ENCODE measurements around the gene ZBTB5.
A peak's percentile ranks its signal among the peaks of the same experiment; 100 is the strongest.

The ZBTB5 gene

DNA sequence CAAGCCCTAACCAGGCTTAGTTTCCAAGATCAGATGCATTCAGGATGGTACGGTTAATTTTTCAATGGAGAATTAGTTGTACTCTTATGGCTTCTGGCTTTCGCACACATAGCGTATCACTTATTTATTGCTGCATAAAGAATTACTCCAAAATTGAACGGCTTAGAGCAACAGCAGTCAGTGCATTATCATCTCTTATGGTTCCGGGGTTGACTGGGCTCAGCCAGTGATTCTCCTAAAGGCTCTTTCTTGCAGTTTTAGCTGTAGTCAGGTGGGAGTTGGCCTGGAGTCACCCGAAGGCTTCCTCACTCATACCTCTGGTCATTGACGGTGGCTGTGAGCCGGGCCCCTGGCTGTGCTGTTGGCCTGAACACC lies 43.3 kb downstream of the ZBTB5 start:
- Histone ChIP-seq H3K27ac (ENCODE audit: low read length) (peak overlapping the region; percentile 79), H3K27me3 (ENCODE audit: low read depth, low read length) (no peaks in the 10 kb centered on the region), H3K9me3 (ENCODE audit: control insufficient read depth in 1 of 2, low read length in 2 of 2) (no peaks in the 10 kb centered on the region), H3K4me1 (ENCODE audit: control insufficient read depth in 1 of 2, insufficient read depth in 2 of 2, low read length in 2 of 2) (peaks cover 8 to 27% of the 10 kb centered on the region in 2 donors), H3K36me3 (ENCODE audit: control insufficient read depth in 1 of 2, insufficient read depth in 2 of 2, low read length in 2 of 2) (peaks cover 8 to 12% of the 10 kb centered on the region in 2 donors), H3K4me3 (ENCODE audit: low read depth in 1 of 2, low read length in 2 of 2) (peak overlapping the region; percentile 73 to 74)

DNA sequence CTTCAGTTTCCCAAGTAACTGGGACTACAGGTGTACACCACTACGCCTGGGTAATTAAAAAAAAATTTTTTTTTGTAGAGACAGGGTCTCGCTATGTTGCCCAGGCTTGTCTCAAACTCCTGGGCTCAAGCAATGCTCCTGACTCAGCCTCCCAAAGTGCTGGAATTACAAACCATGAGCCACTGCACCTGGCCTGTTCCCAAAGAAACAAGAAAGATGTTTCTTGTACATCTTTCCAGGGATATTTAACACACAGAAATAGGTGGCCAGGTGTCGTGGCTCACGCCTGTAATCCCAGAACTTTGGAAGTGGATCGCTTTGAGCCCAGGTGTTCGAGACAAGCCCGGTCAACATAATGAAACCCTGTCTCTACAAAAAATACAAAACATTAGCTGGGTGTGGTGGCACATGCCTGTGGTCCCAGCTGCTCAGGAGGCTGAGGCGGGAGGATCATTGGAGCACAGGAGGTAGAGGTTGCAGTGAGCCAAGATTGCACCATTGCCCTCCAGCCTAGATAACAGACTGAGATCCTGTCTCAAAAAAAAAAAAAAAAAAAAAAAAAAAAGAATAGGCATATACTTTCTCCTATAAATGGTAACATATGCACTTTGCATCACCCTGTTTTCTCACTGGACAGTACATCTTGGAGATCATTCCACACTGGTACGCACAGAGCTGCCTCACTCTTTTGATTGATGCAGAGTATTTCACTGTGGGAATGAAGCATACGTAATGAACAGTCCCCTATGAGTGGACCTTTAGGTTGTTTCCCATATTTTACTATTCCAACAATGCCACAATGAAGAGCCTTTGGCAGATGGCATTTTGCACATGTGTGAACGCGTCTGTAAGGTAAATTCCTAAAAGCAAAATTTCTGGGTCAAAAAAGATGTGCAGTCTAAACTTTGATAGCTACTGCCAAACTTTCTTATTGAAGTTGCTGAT lies 44.7 kb downstream of the ZBTB5 start:
- H3K36me3 ChIP-seq (ENCODE audit: control insufficient read depth in 1 of 2, insufficient read depth in 2 of 2, low read length in 2 of 2) = peaks cover under 1 to 3% of the 10 kb centered on the region in 2 donors
- no peak overlapping the region for H3K4me3 ChIP-seq (ENCODE audit: low read depth in 1 of 2, low read length in 2 of 2)
- no peaks in the 10 kb centered on the region for H3K9me3 ChIP-seq (ENCODE audit: control insufficient read depth in 1 of 2, low read length in 2 of 2)
- no peak overlapping the region for H3K27ac ChIP-seq (ENCODE audit: low read length)
- no peaks in the 10 kb centered on the region for H3K27me3 ChIP-seq (ENCODE audit: low read depth, low read length)
- H3K4me1 ChIP-seq (ENCODE audit: control insufficient read depth in 1 of 2, insufficient read depth in 2 of 2, low read length in 2 of 2) = peaks cover 8 to 27% of the 10 kb centered on the region in 2 donors

DNA sequence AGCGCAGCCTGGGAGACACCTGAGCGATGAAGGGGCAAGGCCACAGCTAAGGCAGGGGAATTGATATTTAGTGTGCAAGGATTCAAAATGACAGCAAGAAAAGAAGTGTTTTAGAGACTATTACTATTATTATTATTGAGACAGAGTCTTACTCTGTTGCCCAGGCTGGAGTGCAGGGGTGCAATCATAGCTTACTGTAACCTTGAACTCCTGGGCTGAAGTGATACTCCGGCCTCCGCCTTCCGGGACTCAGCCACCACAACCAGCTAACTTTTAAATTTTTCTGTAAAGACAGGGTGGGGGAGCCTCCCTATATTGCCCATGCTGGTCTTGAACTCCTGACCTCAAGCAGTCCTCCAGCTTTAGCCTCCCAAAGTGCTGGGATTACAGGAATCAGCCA lies 46.0 kb downstream of the ZBTB5 start:
- H3K36me3 ChIP-seq (ENCODE audit: control insufficient read depth in 1 of 2, insufficient read depth in 2 of 2, low read length in 2 of 2) = no peaks in the 10 kb centered on the region
- no peaks in the 10 kb centered on the region for H3K27me3 ChIP-seq (ENCODE audit: low read depth, low read length)
- peaks cover 8 to 24% of the 10 kb centered on the region in 2 donors for H3K4me1 ChIP-seq (ENCODE audit: control insufficient read depth in 1 of 2, insufficient read depth in 2 of 2, low read length in 2 of 2)

DNA sequence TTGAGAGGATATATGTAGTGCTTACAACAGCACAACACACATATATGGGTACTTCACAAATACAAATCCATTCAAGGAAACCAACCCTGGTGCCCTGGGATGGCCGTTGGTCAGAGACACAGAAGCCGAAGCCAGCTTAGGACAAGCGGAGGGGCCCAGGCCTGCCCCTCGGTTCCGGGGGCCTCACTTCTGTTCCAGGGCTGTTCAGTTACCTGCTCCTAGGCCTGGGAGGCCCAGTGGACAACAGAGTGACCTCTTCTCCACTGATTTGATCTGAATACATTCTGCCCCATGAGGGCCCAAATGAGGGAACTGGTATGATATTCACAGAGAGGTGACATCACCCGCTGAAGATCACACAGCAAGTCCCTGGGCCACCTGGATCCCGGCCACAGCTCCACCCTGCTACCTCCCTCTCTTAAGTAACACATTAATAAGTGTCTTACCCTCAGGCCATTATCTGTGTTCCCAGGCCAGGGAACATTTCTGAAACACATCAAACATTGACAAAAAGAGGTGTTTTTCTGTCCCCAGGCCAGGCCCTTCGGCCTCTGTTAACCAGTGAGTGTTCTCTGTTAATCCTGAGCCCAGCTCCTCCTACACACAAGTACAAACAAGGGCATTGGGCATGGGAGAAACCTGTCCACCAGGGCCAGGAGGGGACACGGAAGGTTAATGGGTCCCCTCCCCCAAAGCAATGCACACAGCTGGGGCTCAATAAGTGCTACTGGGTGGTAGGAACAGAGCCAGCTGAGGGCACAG lies 47.2 kb downstream of the ZBTB5 start:
- Histone ChIP-seq H3K4me1 (ENCODE audit: control insufficient read depth in 1 of 2, insufficient read depth in 2 of 2, low read length in 2 of 2) (peaks cover 0 to 14% of the 10 kb centered on the region in 2 donors), H3K27ac (ENCODE audit: low read length) (no peak overlapping the region), H3K4me3 (ENCODE audit: low read depth in 1 of 2, low read length in 2 of 2) (no peak overlapping the region)

More for the DNA sequence above, 46.0 kb downstream of the ZBTB5 start:
- Histone ChIP-seq H3K4me3 (ENCODE audit: low read depth in 1 of 2, low read length in 2 of 2) (no peak overlapping the region), H3K27ac (ENCODE audit: low read length) (no peak overlapping the region), H3K9me3 (ENCODE audit: control insufficient read depth in 1 of 2, low read length in 2 of 2) (no peaks in the 10 kb centered on the region)

DNA sequence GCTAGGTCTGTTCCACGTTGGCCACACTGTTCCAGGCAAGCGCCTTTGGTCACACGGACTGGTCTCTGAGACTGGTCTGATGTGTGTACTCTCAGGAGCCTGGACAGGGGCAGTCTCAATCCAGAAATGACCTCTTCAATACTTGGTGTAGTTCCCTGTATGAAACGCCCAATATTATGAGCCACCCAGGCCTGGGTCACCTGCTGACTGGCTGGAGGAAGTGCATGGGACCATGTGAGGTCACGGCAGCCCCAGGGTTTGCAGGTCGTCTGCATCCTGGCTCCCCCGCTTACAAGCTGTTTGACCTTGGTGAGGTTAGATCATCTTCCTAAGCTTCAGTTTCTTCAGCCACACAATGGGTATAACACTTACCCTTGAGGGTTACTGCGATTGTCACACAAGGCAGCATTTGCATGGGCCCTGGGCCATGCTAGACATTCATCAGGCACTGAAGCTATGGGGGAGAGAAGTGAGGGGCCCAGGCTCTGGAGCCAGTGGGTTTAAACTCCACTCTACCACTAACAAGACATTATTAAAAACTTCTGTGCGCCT lies 47.9 kb downstream of the ZBTB5 start:
- H3K27ac ChIP-seq (ENCODE audit: low read length) = no peak overlapping the region
- no peaks in the 10 kb centered on the region for H3K27me3 ChIP-seq (ENCODE audit: low read depth, low read length)
- H3K4me3 ChIP-seq (ENCODE audit: low read depth in 1 of 2, low read length in 2 of 2) = no peak overlapping the region
- H3K9me3 ChIP-seq (ENCODE audit: control insufficient read depth in 1 of 2, low read length in 2 of 2) = no peaks in the 10 kb centered on the region
- no peaks in the 10 kb centered on the region for H3K36me3 ChIP-seq (ENCODE audit: control insufficient read depth in 1 of 2, insufficient read depth in 2 of 2, low read length in 2 of 2)
- peaks cover 0 to 14% of the 10 kb centered on the region in 2 donors for H3K4me1 ChIP-seq (ENCODE audit: control insufficient read depth in 1 of 2, insufficient read depth in 2 of 2, low read length in 2 of 2)

More for the DNA sequence above, 47.2 kb downstream of the ZBTB5 start:
- Histone ChIP-seq H3K36me3 (ENCODE audit: control insufficient read depth in 1 of 2, insufficient read depth in 2 of 2, low read length in 2 of 2) (no peaks in the 10 kb centered on the region), H3K9me3 (ENCODE audit: control insufficient read depth in 1 of 2, low read length in 2 of 2) (no peaks in the 10 kb centered on the region), H3K27me3 (ENCODE audit: low read depth, low read length) (no peaks in the 10 kb centered on the region)

DNA sequence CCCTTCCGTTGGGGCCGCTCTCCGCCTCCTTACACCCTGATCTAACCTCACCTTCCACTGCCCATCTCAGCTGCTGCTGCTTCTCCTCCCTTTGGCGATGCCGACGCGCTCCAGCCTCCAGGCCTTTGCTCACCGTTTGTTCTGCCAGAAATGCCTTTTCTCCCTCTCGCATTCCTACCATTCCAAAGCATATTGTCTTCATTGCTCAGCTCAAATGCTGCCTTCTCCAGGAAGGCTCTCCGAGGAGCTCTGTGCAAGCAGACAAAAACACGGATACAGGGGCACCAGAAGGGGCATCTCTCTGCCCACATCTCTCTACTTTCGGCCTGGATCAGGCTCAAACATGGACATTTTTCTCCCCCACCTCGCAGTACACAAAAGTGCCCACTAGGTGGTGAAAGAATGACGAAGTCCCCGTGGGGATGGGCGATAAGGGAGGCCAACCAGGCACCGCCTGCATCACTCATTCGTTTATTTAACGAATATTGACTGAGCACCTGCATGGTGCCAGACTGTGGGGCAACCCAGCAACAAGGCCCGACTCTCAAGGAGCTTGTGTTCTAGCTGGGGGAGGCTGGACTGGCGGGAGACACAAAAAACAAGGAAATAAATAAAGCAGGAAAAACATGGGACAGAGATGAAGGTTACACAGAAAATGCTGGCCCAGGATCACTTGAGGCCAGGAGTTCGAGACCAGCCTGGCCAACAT lies 50.1 kb downstream of the ZBTB5 start:
- H3K9me3 ChIP-seq (ENCODE audit: control insufficient read depth in 1 of 2, low read length in 2 of 2) = no peaks in the 10 kb centered on the region
- no peak overlapping the region for H3K27ac ChIP-seq (ENCODE audit: low read length)
- H3K4me1 ChIP-seq (ENCODE audit: control insufficient read depth in 1 of 2, insufficient read depth in 2 of 2, low read length in 2 of 2) = peaks cover 0 to 8% of the 10 kb centered on the region in 2 donors
- H3K27me3 ChIP-seq (ENCODE audit: low read depth, low read length) = no peaks in the 10 kb centered on the region
- no peaks in the 10 kb centered on the region for H3K36me3 ChIP-seq (ENCODE audit: control insufficient read depth in 1 of 2, insufficient read depth in 2 of 2, low read length in 2 of 2)
- peak overlapping the region in 1 of 2 donors; percentile 20 for H3K4me3 ChIP-seq (ENCODE audit: low read depth in 1 of 2, low read length in 2 of 2)

DNA sequence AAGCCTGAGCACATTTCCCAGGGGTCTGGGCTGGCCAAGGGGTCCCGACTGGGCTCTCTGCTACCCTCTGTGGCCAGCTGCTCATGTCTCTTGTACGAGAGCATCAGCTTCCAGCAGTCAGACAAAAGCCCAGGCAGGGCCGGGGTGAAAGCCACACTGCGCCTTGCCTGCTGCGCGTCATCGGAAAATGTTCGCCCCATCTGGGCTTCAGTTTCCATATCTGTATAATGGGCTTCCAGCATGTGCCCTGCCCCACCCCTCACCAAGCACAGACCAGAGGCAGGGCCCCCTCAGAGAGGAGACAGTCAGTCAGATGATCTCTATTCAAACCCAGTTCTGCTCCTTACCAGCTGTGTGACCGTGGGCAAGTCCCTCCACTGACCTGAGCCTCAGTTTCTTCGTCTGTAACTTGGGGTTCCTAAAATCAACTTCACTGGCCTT lies 50.7 kb downstream of the ZBTB5 start:
- Histone ChIP-seq H3K27ac (ENCODE audit: low read length) (no peak overlapping the region), H3K4me3 (ENCODE audit: low read depth in 1 of 2, low read length in 2 of 2) (no peak overlapping the region)

DNA sequence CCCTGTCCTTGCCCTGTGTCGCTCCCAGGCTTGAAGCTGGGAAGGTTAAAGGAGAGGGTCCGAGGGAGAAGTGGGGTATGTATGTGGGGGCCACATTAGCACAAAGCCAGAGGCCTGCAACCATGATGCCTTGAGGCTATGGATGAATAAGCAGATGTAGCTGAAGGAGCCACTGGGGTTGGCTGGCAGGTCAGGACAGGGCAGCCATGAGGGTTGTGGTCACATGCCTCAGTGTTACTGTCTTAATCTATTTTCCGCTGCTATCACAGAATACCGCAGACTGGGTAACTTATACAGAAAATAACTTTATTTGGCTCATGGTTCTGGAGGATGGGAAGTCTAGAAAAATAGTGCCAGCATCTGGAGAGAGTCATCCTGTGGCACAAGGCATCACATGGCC lies 51.9 kb downstream of the ZBTB5 start:
- no peaks in the 10 kb centered on the region for H3K36me3 ChIP-seq (ENCODE audit: control insufficient read depth in 1 of 2, insufficient read depth in 2 of 2, low read length in 2 of 2)
- H3K27ac ChIP-seq (ENCODE audit: low read length) = no peak overlapping the region
- no peaks in the 10 kb centered on the region for H3K9me3 ChIP-seq (ENCODE audit: control insufficient read depth in 1 of 2, low read length in 2 of 2)
- no peaks in the 10 kb centered on the region for H3K27me3 ChIP-seq (ENCODE audit: low read depth, low read length)
- H3K4me3 ChIP-seq (ENCODE audit: low read depth in 1 of 2, low read length in 2 of 2) = no peak overlapping the region
- peaks cover 0 to 8% of the 10 kb centered on the region in 2 donors for H3K4me1 ChIP-seq (ENCODE audit: control insufficient read depth in 1 of 2, insufficient read depth in 2 of 2, low read length in 2 of 2)

More for the DNA sequence above, 50.7 kb downstream of the ZBTB5 start:
- Histone ChIP-seq H3K36me3 (ENCODE audit: control insufficient read depth in 1 of 2, insufficient read depth in 2 of 2, low read length in 2 of 2) (no peaks in the 10 kb centered on the region), H3K27me3 (ENCODE audit: low read depth, low read length) (no peaks in the 10 kb centered on the region), H3K9me3 (ENCODE audit: control insufficient read depth in 1 of 2, low read length in 2 of 2) (no peaks in the 10 kb centered on the region), H3K4me1 (ENCODE audit: control insufficient read depth in 1 of 2, insufficient read depth in 2 of 2, low read length in 2 of 2) (peaks cover 0 to 8% of the 10 kb centered on the region in 2 donors)

DNA sequence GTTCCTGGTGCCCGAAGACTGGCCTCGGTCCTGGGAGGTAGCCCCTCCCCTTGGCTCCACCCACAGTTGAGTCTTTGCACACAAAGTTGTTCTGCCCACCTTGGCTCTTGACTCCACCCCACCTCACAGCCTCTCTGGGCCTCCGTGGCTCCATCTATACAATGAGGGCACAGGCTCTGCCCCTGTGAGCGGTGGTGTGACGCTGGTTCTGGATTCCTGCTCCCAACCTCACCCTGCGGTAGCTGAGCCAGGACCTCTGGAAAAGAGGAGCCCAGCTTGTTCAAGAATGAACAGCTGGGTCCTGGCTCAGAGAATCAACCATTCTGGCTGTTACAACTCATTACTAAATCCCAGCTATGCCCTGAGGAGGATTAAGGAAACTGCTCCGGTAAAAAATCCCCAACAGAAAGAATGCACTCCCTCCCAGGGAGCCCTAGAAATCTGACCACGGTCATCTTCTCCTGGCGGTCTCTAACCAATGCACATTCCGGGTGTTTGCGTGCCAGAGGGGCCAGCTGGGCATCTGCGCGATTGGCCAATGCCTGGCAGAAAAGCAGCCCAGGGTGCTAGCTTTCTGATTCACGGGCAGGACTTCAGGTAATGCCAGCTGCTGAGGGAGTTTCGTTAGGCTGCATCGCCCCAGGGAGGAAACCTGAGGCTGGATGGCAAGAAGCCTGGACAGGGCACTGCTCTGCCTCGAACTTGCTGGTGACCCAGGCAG lies 52.7 kb downstream of the ZBTB5 start:
- H3K4me1 ChIP-seq (ENCODE audit: control insufficient read depth in 1 of 2, insufficient read depth in 2 of 2, low read length in 2 of 2) = peaks cover 0 to 8% of the 10 kb centered on the region in 2 donors
- no peaks in the 10 kb centered on the region for H3K27me3 ChIP-seq (ENCODE audit: low read depth, low read length)
- H3K4me3 ChIP-seq (ENCODE audit: low read depth in 1 of 2, low read length in 2 of 2) = no peak overlapping the region
- H3K27ac ChIP-seq (ENCODE audit: low read length) = no peak overlapping the region
- no peaks in the 10 kb centered on the region for H3K9me3 ChIP-seq (ENCODE audit: control insufficient read depth in 1 of 2, low read length in 2 of 2)
- H3K36me3 ChIP-seq (ENCODE audit: control insufficient read depth in 1 of 2, insufficient read depth in 2 of 2, low read length in 2 of 2) = no peaks in the 10 kb centered on the region

DNA sequence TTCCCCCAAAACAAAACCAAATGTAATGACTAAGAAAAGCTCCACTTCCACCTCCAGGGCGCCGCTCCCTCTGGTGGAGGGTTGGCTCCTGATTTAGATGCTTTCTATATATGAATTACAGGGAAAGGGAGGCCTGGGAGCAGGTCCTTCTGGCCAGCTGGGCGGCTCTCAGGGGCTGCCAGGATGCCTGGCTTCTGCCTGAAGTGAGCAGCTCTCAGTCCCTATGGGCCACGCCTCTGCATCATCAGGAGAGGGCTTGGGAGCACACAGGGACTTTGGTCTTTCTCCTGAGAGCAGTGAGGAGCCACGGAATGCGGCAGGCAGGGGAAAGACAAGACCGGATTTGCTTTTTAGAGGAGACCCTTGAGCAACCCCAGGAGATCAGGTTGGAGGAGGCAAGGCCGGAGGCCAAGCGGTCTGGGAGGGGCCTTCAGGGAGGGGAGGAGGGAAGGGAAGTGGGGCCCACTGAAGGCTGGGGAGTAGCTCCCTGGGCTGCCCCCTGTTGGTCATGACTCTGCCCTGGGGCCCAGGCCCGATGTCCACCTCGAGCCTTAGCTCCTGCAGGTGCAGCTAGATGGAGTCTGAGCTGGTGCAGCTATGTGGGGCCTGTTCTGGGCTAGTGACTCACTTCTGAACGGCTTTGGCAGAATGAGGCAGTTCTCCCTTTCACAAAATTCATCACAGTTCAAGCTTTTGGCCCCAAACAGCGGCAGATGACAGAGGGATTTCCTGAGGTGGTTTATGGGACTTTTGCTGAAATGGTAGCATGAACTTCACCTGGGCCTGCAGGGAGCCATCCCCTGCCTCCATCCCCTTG lies 54.1 kb downstream of the ZBTB5 start:
- H3K4me1 ChIP-seq (ENCODE audit: control insufficient read depth in 1 of 2, insufficient read depth in 2 of 2, low read length in 2 of 2) = peaks cover 0 to 8% of the 10 kb centered on the region in 2 donors
- H3K4me3 ChIP-seq (ENCODE audit: low read depth in 1 of 2, low read length in 2 of 2) = no peak overlapping the region
- no peaks in the 10 kb centered on the region for H3K27me3 ChIP-seq (ENCODE audit: low read depth, low read length)
- no peaks in the 10 kb centered on the region for H3K36me3 ChIP-seq (ENCODE audit: control insufficient read depth in 1 of 2, insufficient read depth in 2 of 2, low read length in 2 of 2)
- H3K27ac ChIP-seq (ENCODE audit: low read length) = no peak overlapping the region
- H3K9me3 ChIP-seq (ENCODE audit: control insufficient read depth in 1 of 2, low read length in 2 of 2) = no peaks in the 10 kb centered on the region

Measured in muscle layer of duodenum (tissue), 2 donors.